Ovary (tissue), 3 donors: ENCODE data around the gene TREML1.

Source experiments
- CTCF ChIP-seq, 3 donors: fragments of 450-650 bp in 2 of 3; fragments of 200-600 bp in 1 of 3; IDR thresholded peaks; one replicate each; pipeline versions ENCODE4 v1.5.1 to v1.8.0; 2016 to 2022; ENCODE audit warnings: antibody characterized with exemption in 3 of 3, mild to moderate bottlenecking in 1 of 3
- EP300 ChIP-seq: sonication (generic); formaldehyde crosslinking; IDR thresholded peaks from one replicate; pipeline ENCODE4 v1.6.1; 2017; ENCODE audit warnings: antibody characterized with exemption
- donor health status: DM: no; HTN: no; CAD: no.

GRCh38 chr6:41174610-41175009, 20.5 kb upstream of the TREML1 start:
- no peak for TF ChIP-seq EP300
- TF ChIP-seq CTCF (IDR thresholded peaks at IDR 0.05): no peak
